IMR-90 (cell line): ENCODE data around the gene CACNA1G. TPM values are rescaled to one million over a fixed set of nuclear protein-coding genes. Genes with fewer than 3 reads are reported as not detected.

Experiments used
- ATAC-seq: fragments of 200-7000 bp; cut with Tn5 transposase; 2 replicates; pipeline ENCODE4 v1.9.1; 2020; ENCODE audit warnings: low read depth, mild to moderate bottlenecking, moderate library complexity
- BruUV-seq: library from RNA; stranded (reverse); fragments of 400-500 nt; replicated peaks from 2 replicates; lab custom pipeline; 2021; lab: Mats Ljungman, UMichigan
- CTCF ChIA-PET: fragments of 300-600 bp; formaldehyde crosslinking; extraction: SDS; loops from one replicate; lab custom pipeline; 2021; ENCODE audit warnings: antibody characterized with exemption; lab: Yijun Ruan, JAX
- POLR2A ChIA-PET: fragments of 300-600 bp; sonication (Branson Sonifier 250); formaldehyde crosslinking; loops from one replicate; lab custom pipeline; 2022; ENCODE audit warnings: antibody characterized with exemption; ENCODE audit not compliant: unreplicated experiment; lab: Charles Lee
- DNase-seq: peaks from one replicate; pipeline ENCODE4 v3.0.0; 2013
- H2AFZ ChIP-seq: replicated peaks from 2 replicates; pipeline ENCODE3; 2013; ENCODE audit warnings: low read length, mild to moderate bottlenecking; ENCODE audit not compliant: poor library complexity
- H2AK5ac ChIP-seq: 2 replicates; pipeline ENCODE4 v1.6.1; 2013; ENCODE audit warnings: low read depth, low read length, inconsistent platforms
- H2AK9ac ChIP-seq: replicated peaks from 2 replicates; pipeline ENCODE3; 2013; ENCODE audit warnings: mild to moderate bottlenecking, low read depth, low read length, moderate library complexity; ENCODE audit not compliant: poor library complexity
- H2BK120ac ChIP-seq: 2 replicates; pipeline ENCODE4 v1.6.1; 2013; ENCODE audit warnings: low read depth, low read length, inconsistent platforms
- H2BK15ac ChIP-seq: 3 replicates; pipeline ENCODE4 v1.6.1; 2013; ENCODE audit warnings: low read depth, low read length, inconsistent platforms
- H2BK20ac ChIP-seq: 2 replicates; pipeline ENCODE4 v1.6.1; 2013; ENCODE audit warnings: low read depth, mild to moderate bottlenecking, inconsistent platforms, low read length, moderate library complexity
- H2BK5ac ChIP-seq: 2 replicates; pipeline ENCODE4 v1.6.1; 2013; ENCODE audit warnings: mild to moderate bottlenecking, low read depth, low read length, inconsistent platforms; ENCODE audit not compliant: poor library complexity, severe bottlenecking
- H3K14ac ChIP-seq: replicated peaks from 2 replicates; pipeline ENCODE4 v1.6.1; 2013; ENCODE audit warnings: low read depth, low read length, inconsistent platforms
- H3K18ac ChIP-seq: 2 replicates; pipeline ENCODE4 v1.6.1; 2013; ENCODE audit warnings: low read depth, low read length, control low read depth
- H3K23ac ChIP-seq: 2 replicates; pipeline ENCODE4 v1.6.1; 2013; ENCODE audit warnings: low read depth, low read length, inconsistent platforms
- H3K27ac ChIP-seq: 2 replicates; pipeline ENCODE4 v1.5.1; 2013; ENCODE audit warnings: mild to moderate bottlenecking, control low read depth, low read length; ENCODE audit not compliant: insufficient read depth
- H3K27me3 ChIP-seq: 2 replicates; pipeline ENCODE4 v1.6.1; 2013; ENCODE audit warnings: low read length; ENCODE audit not compliant: control insufficient read depth, insufficient read depth
- H3K36me3 ChIP-seq: 2 replicates; pipeline ENCODE4 v1.6.1; 2013; ENCODE audit warnings: low read length, mixed read lengths; ENCODE audit not compliant: control insufficient read depth, insufficient read depth
- H3K4ac ChIP-seq: 2 replicates; pipeline ENCODE4 v1.6.1; 2013; ENCODE audit warnings: low read depth, low read length, inconsistent platforms
- H3K4me1 ChIP-seq: 2 replicates; pipeline ENCODE4 v1.6.1; 2013; ENCODE audit warnings: low read length, mixed read lengths; ENCODE audit not compliant: control insufficient read depth, insufficient read depth
- H3K4me2 ChIP-seq: 2 replicates; pipeline ENCODE4 v1.6.1; 2013; ENCODE audit warnings: low read depth, mild to moderate bottlenecking, control low read depth, low read length, moderate library complexity
- H3K4me3 ChIP-seq: 2 replicates; pipeline ENCODE4 v1.5.1; 2013; ENCODE audit warnings: low read depth, mild to moderate bottlenecking, control low read depth, low read length, moderate library complexity; ENCODE audit not compliant: insufficient read depth
- H3K56ac ChIP-seq: 2 replicates; pipeline ENCODE4 v1.6.1; 2013; ENCODE audit warnings: low read length, inconsistent platforms; ENCODE audit not compliant: insufficient read depth; ENCODE audit errors: extremely low read depth
- H3K79me1 ChIP-seq, 2 experiments: 2 replicates each; pipeline ENCODE4 v1.6.1; 2013; ENCODE audit warnings: low read length in 2 of 2, inconsistent platforms in 1 of 2, low read depth in 1 of 2
- H3K9ac ChIP-seq: 2 replicates; pipeline ENCODE4 v1.6.1; 2013; ENCODE audit warnings: low read depth, low read length, control low read depth
- H3K9me1 ChIP-seq: 2 replicates; pipeline ENCODE4 v1.6.1; 2013; ENCODE audit warnings: low read length, inconsistent platforms; ENCODE audit not compliant: insufficient read depth
- H3K9me3 ChIP-seq: 2 replicates; pipeline ENCODE4 v1.6.1; 2013; ENCODE audit warnings: low read length; ENCODE audit not compliant: control insufficient read depth, insufficient read depth
- H4K20me1 ChIP-seq: 2 replicates; pipeline ENCODE4 v1.6.1; 2013; ENCODE audit warnings: low read length, inconsistent platforms; ENCODE audit not compliant: insufficient read depth
- H4K5ac ChIP-seq: 2 replicates; pipeline ENCODE4 v1.6.1; 2013; ENCODE audit warnings: mild to moderate bottlenecking, low read depth, low read length, control low read depth
- H4K8ac ChIP-seq, 2 experiments: 2 replicates each; pipeline ENCODE4 v1.6.1; 2013; ENCODE audit warnings: low read depth in 2 of 2, low read length in 2 of 2, control low read depth in 1 of 2, inconsistent platforms in 1 of 2
- H4K91ac ChIP-seq: 2 replicates; pipeline ENCODE4 v1.6.1; 2013; ENCODE audit warnings: low read depth, low read length, inconsistent platforms; ENCODE audit not compliant: insufficient read depth
- BHLHE40 ChIP-seq: fragments of 150-350 bp; IDR thresholded peaks from 2 replicates; pipeline ENCODE4 v1.6.1; 2016; ENCODE audit warnings: mild to moderate bottlenecking, low read depth, low read length
- CHD1 ChIP-seq: IDR thresholded peaks from 2 replicates; pipeline ENCODE4 v1.6.1; 2012; ENCODE audit warnings: low read depth, low read length, improper control_type of control experiment
- MXI1 ChIP-seq: IDR thresholded peaks from 2 replicates; pipeline ENCODE4 v1.6.1; 2012; ENCODE audit warnings: low read depth, mild to moderate bottlenecking, low read length, moderate library complexity, borderline replicate concordance
- RCOR1 ChIP-seq: IDR thresholded peaks from 2 replicates; pipeline ENCODE4 v1.6.1; 2012; ENCODE audit warnings: mild to moderate bottlenecking, low read length, improper control_type of control experiment; ENCODE audit not compliant: insufficient replicate concordance
- WGBS, 2 experiments: methylation state at CpG; one replicate each; pipeline versions ENCODE4 v1.1.5 to v1.1.7; 2013; ENCODE audit warnings: missing lambda C conversion rate in 2 of 2; ENCODE audit not compliant: insufficient read length in 1 of 2; ENCODE audit errors: extremely low coverage in 2 of 2; 5-methylcytosine and 5-hydroxymethylcytosine counted together
- dilution Hi-C: fragments of 300-500 bp; cut with HindIII; formaldehyde crosslinking; loops from one replicate; pipeline ENCODE4 v1.14.3; 2018; ENCODE audit warnings: low sequenced_read_pairs; ENCODE audit not compliant: unreplicated experiment
- in situ Hi-C: fragments of 300-500 bp; cut with MboI; formaldehyde crosslinking; loops from 3 replicates; pipeline ENCODE4 v1.14.3; 2019; ENCODE audit warnings: low sequenced_read_pairs, inconsistent platforms, mixed read lengths
- intact Hi-C: fragments of 100-400 bp; cut with micrococcal nuclease; formaldehyde crosslinking; loops from 2 replicates; pipeline ENCODE4 v1.10.0; 2022
- polyA plus RNA-seq, 3 experiments: library from polyadenylated mRNA; depleted of rRNA; stranded (reverse); fragments of >200 nt; gene quantifications; 2 replicates each; pipeline ENCODE4 v1.2.3, GENCODE V29; 2012; ENCODE audit warnings: low replicate concordance in 1 of 3
- total RNA-seq: library from RNA; depleted of rRNA; stranded (reverse); fragments of >200 nt; gene quantifications from 2 replicates; pipeline ENCODE4 v1.2.3, GENCODE V29; 2012
- TF ChIP-seq, protein P1 (sequence below): fragments of 150-350 bp; IDR thresholded peaks from 2 replicates; pipeline ENCODE4 v1.6.1; 2017; ENCODE audit warnings: mild to moderate bottlenecking, antibody characterized with exemption, low read length, low read depth

The CACNA1G gene
- total and polyA plus RNA-seq, 2 of the 4 experiments (the other 2 are of a cell fraction): under 0.01 to 0.03 TPM

- no peak overlapping the region for H2AK9ac ChIP-seq
- no peak for ATAC-seq
- no peak overlapping the region for H4K8ac ChIP-seq
- no peak overlapping the region for H3K4me3 ChIP-seq
- peaks cover 2% of the 10 kb centered on the region; the same call in 1 of the 2 replicates for H3K9me3 ChIP-seq
- H2AFZ ChIP-seq: no peak overlapping the region
- no peak overlapping the region for H3K4ac ChIP-seq
- H3K56ac ChIP-seq: no peak overlapping the region
- intact Hi-C loops: no loop called here
- no peak overlapping the region for H3K4me2 ChIP-seq
- TF ChIP-seq, protein P1, sequence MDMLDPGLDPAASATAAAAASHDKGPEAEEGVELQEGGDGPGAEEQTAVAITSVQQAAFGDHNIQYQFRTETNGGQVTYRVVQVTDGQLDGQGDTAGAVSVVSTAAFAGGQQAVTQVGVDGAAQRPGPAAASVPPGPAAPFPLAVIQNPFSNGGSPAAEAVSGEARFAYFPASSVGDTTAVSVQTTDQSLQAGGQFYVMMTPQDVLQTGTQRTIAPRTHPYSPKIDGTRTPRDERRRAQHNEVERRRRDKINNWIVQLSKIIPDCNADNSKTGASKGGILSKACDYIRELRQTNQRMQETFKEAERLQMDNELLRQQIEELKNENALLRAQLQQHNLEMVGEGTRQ: no peak
- TF ChIP-seq BHLHE40 (no peak), RCOR1 (no peak), MXI1 (no peak), CHD1 (no peak)
- no peak overlapping the region for H4K91ac ChIP-seq
- ChIA-PET CTCF (no interaction called here), POLR2A (no interaction called here)
- in situ Hi-C loops: no loop called here
- H2BK120ac ChIP-seq: no peak overlapping the region
- no peak overlapping the region for H2BK20ac ChIP-seq
- no peak overlapping the region for H3K23ac ChIP-seq
- H3K36me3 ChIP-seq: peaks cover 2% of the 10 kb centered on the region; the same call in 1 of the 2 replicates
- no peak for DNase-seq
- H3K27me3 ChIP-seq: no peaks in the 10 kb centered on the region
- no peak overlapping the region for H2BK15ac ChIP-seq
- H3K79me1 ChIP-seq: peaks cover 0 to 13% of the 10 kb centered on the region in 2 experiments; a peak in 1 of 4 replicates
- H3K27ac ChIP-seq: no peak overlapping the region
- no peak overlapping the region for H2BK5ac ChIP-seq
- H3K4me1 ChIP-seq: peaks cover 25% of the 10 kb centered on the region
- no peak overlapping the region for H3K18ac ChIP-seq
- H3K9ac ChIP-seq: no peak overlapping the region
- H3K9me1 ChIP-seq: peaks cover 24% of the 10 kb centered on the region
- no TSS peak for BruUV-seq
- H4K20me1 ChIP-seq: no peaks in the 10 kb centered on the region
- WGBS, 2 experiments: 90% methylated on average over 2 of the region's 5 CpGs; no CpG with 5 or more reads in 1 of the 2 experiments
- no peak overlapping the region for H4K5ac ChIP-seq
- dilution Hi-C loops: no loop called here
- no peak overlapping the region for H2AK5ac ChIP-seq
- no peak overlapping the region for H3K14ac ChIP-seq
Measured at GRCh38 chr17:50656509-50656908, 96.0 kb downstream of the CACNA1G start.
